ENCODE data around the gene DNM3.

GRCh38 chr1:172003766-172004530 is 162.7 kb downstream of the DNM3 start:
- TF ChIP-seq EZH2phosphoT487 (IDR thresholded peaks at IDR 0.05; ENCODE audit: low read length) (no peak), CTCF (IDR thresholded peaks at IDR 0.05; ENCODE audit: low read length) (no peak), EZH2 (optimal IDR thresholded peaks at IDR 0.05; ENCODE audit: low read depth, low read length) (no peak)
